Measurements from ENCODE around the gene PHACTR3.

PHACTR3 gene

GRCh38 chr20:59573837-59574236 is 30.5 kb upstream of the PHACTR3 start:
- DNase-seq (ENCODE audit: low read depth in 3 of 3, low spot score in 1 of 3), result no peak

GRCh38 chr20:59574308-59574707 is 30.0 kb upstream of the PHACTR3 start:
- DNase-seq (ENCODE audit: low read depth in 3 of 3, low spot score in 1 of 3), result no peak

- no peak for DNase-seq (ENCODE audit: low read depth in 3 of 3, low spot score in 1 of 3)
These were observed 29.1 kb upstream of the PHACTR3 start for GRCh38 chr20:59575216-59575615.

- DNase-seq (ENCODE audit: low read depth in 3 of 3, low spot score in 1 of 3), result no peak
These were observed 28.7 kb upstream of the PHACTR3 start for GRCh38 chr20:59575653-59576052.

GRCh38 chr20:59576216-59576953 is 28.0 kb upstream of the PHACTR3 start:
- DNase-seq (ENCODE audit: low read depth in 3 of 3, low spot score in 1 of 3), result no peak

- DNase-seq (ENCODE audit: low read depth in 3 of 3, low spot score in 1 of 3), result no peak
These were observed 27.1 kb upstream of the PHACTR3 start for GRCh38 chr20:59577037-59577808.

GRCh38 chr20:59577809-59578435 is 26.4 kb upstream of the PHACTR3 start:
- no peak for DNase-seq (ENCODE audit: low read depth in 3 of 3, low spot score in 1 of 3)

- DNase-seq (ENCODE audit: low read depth in 3 of 3, low spot score in 1 of 3), result no peak
These were observed 25.6 kb upstream of the PHACTR3 start for GRCh38 chr20:59578436-59579403.

GRCh38 chr20:59579404-59580145 is 24.8 kb upstream of the PHACTR3 start:
- DNase-seq (ENCODE audit: low read depth in 3 of 3, low spot score in 1 of 3), result no peak

GRCh38 chr20:59580146-59580946 is 24.0 kb upstream of the PHACTR3 start:
- DNase-seq (ENCODE audit: low read depth in 3 of 3, low spot score in 1 of 3), result no peak

- no peak for DNase-seq (ENCODE audit: low read depth in 3 of 3, low spot score in 1 of 3)
These were observed 23.3 kb upstream of the PHACTR3 start for GRCh38 chr20:59580991-59581401.

- no peak for DNase-seq (ENCODE audit: low read depth in 3 of 3, low spot score in 1 of 3)
These were observed 22.2 kb upstream of the PHACTR3 start for GRCh38 chr20:59581993-59582679.

- no peak for DNase-seq (ENCODE audit: low read depth in 3 of 3, low spot score in 1 of 3)
These were observed 20.7 kb upstream of the PHACTR3 start for GRCh38 chr20:59583428-59584277.

- no peak for DNase-seq (ENCODE audit: low read depth in 3 of 3, low spot score in 1 of 3)
These were observed 19.9 kb upstream of the PHACTR3 start for GRCh38 chr20:59584278-59584925.

GRCh38 chr20:59585714-59586409 is 18.5 kb upstream of the PHACTR3 start:
- no peak for DNase-seq (ENCODE audit: low read depth in 3 of 3, low spot score in 1 of 3)

GRCh38 chr20:59586613-59587012 is 17.7 kb upstream of the PHACTR3 start:
- no peak for DNase-seq (ENCODE audit: low read depth in 3 of 3, low spot score in 1 of 3)

GRCh38 chr20:59587570-59587969 is 16.8 kb upstream of the PHACTR3 start:
- DNase-seq (ENCODE audit: low read depth in 3 of 3, low spot score in 1 of 3), result no peak
